CD4-positive, alpha-beta T cell treated with Interferon alpha-2 for 1 hour (primary cell): ENCODE data around the gene EIF3CL.
"Not testable (repeated sequence)": the region's sequence is repeated elsewhere in the genome, so short reads cannot be mapped to it uniquely, and the experiment has no call there.

Source experiments
- DNase-seq, 2 donors: peaks; one replicate each; pipeline ENCODE4 v3.0.0-alpha.2; 2020 to 2022

The EIF3CL gene

GRCh38 chr16:28362600-28362999 lies 41.0 kb downstream of the EIF3CL start:
- not testable (repeated sequence) for DNase-seq

- not testable (repeated sequence) for DNase-seq
Observed at GRCh38 chr16:28338230-28338629, 65.4 kb downstream of the EIF3CL start.

GRCh38 chr16:28336940-28337710 lies 66.5 kb downstream of the EIF3CL start:
- not testable (repeated sequence) for DNase-seq

- DNase-seq, result not testable (repeated sequence)
Observed at GRCh38 chr16:28335678-28336077, 68.0 kb downstream of the EIF3CL start.

- not testable (repeated sequence) for DNase-seq
Observed at GRCh38 chr16:28332632-28333031, 71.0 kb downstream of the EIF3CL start.

GRCh38 chr16:28330981-28331380 lies 72.7 kb downstream of the EIF3CL start:
- DNase-seq, result not testable (repeated sequence)

GRCh38 chr16:28330232-28330631 lies 73.4 kb downstream of the EIF3CL start:
- DNase-seq, result peak; percentile 12 to 19
